GM12875 (cell line): ENCODE data around the gene CAPN1.

Source experiments
- H3K4me3 ChIP-seq: one replicate; pipeline ENCODE4 v1.5.1; 2011; ENCODE audit warnings: low read depth, low read length, control low read depth
- CTCF ChIP-seq: IDR thresholded peaks from 2 replicates; pipeline ENCODE4 v1.5.1; 2011; ENCODE audit warnings: low read depth, mild to moderate bottlenecking, control low read depth, inconsistent platforms, low read length, moderate library complexity, borderline replicate concordance; ENCODE audit not compliant: insufficient read depth

CAPN1 gene

GRCh38 chr11:65254724-65255123 is 73.0 kb downstream of the CAPN1 start:
- no peak for TF ChIP-seq CTCF
- H3K4me3 ChIP-seq = no peak overlapping the region

- TF ChIP-seq CTCF = no peak
- no peak overlapping the region for H3K4me3 ChIP-seq
Observed at GRCh38 chr11:65258988-65259387, 77.3 kb downstream of the CAPN1 start.

GRCh38 chr11:65260302-65260701 is 78.6 kb downstream of the CAPN1 start:
- no peak overlapping the region for H3K4me3 ChIP-seq
- TF ChIP-seq CTCF = no peak

- H3K4me3 ChIP-seq = peak overlapping the region; percentile 84
- TF ChIP-seq CTCF = no peak
Observed at GRCh38 chr11:65260756-65261590, 79.2 kb downstream of the CAPN1 start.
